WTC11 (cell line): ENCODE results near the gene TMEM259. TPM values are rescaled to one million over a fixed set of nuclear protein-coding genes. Genes with fewer than 3 reads are reported as not detected.

Source experiments
- ATAC-seq: fragments of 200-7000 bp; cut with Tn5 transposase; 2 replicates; pipeline ENCODE4 v1.10.0; 2021; ENCODE audit warnings: mild to moderate bottlenecking, moderate library complexity
- CTCF ChIA-PET: fragments of 300-600 bp; sonication (Branson Sonifier 250); formaldehyde crosslinking; loops from one replicate; lab custom pipeline; 2021; ENCODE audit warnings: antibody characterized with exemption; lab: Charles Lee
- POLR2A ChIA-PET: fragments of 350-600 bp; sonication (Branson Sonifier 250); formaldehyde crosslinking; loops from one replicate; lab custom pipeline; 2021; ENCODE audit warnings: antibody characterized with exemption; lab: Charles Lee
- DNase-seq: peaks from one replicate; pipeline ENCODE4 v3.0.0; 2021; ENCODE audit warnings: low spot score
- H3K27ac Mint-ChIP-seq: 2 replicates; pipeline ENCODE4 v1.8.0; 2021; ENCODE audit warnings: mixed read lengths
- H3K27me3 Mint-ChIP-seq: 2 replicates; pipeline ENCODE4 v1.8.0; 2021; ENCODE audit warnings: low read depth, mild to moderate bottlenecking, moderate library complexity, mixed read lengths
- H3K36me3 Mint-ChIP-seq: 2 replicates; pipeline ENCODE4 v1.8.0; 2021; ENCODE audit warnings: mixed read lengths
- H3K4me1 Mint-ChIP-seq: 2 replicates; pipeline ENCODE4 v1.8.0; 2022; ENCODE audit warnings: mixed read lengths
- H3K4me3 Mint-ChIP-seq: 2 replicates; pipeline ENCODE4 v1.8.0; 2021; ENCODE audit warnings: mild to moderate bottlenecking, moderate library complexity, mixed read lengths
- H3K9me3 Mint-ChIP-seq: 2 replicates; pipeline ENCODE4 v1.8.0; 2021; ENCODE audit warnings: mixed read lengths
- CREM ChIP-seq: sonication (generic); formaldehyde crosslinking; IDR thresholded peaks from 2 replicates; pipeline ENCODE4 v1.8.1; 2022; ENCODE audit warnings: mild to moderate bottlenecking, missing genetic modification reagents, moderate library complexity
- E2F5 ChIP-seq: sonication (generic); formaldehyde crosslinking; IDR thresholded peaks from 2 replicates; pipeline ENCODE4 v1.8.1; 2022; ENCODE audit warnings: mild to moderate bottlenecking, moderate library complexity, missing genetic modification reagents
- FOXK1 ChIP-seq: sonication (generic); formaldehyde crosslinking; IDR thresholded peaks from 2 replicates; pipeline ENCODE4 v1.8.0; 2022; ENCODE audit warnings: mild to moderate bottlenecking, moderate library complexity, missing genetic modification reagents
- KAT7 ChIP-seq: sonication (generic); formaldehyde crosslinking; IDR thresholded peaks from 2 replicates; pipeline ENCODE4 v1.8.1; 2023; ENCODE audit warnings: missing genetic modification reagents, mild to moderate bottlenecking, borderline replicate concordance
- NR1H2 ChIP-seq: sonication (generic); formaldehyde crosslinking; IDR thresholded peaks from 2 replicates; pipeline ENCODE4 v1.9.0; 2021; ENCODE audit warnings: mild to moderate bottlenecking, moderate library complexity, missing genetic modification reagents
- NR2C2 ChIP-seq: sonication (generic); formaldehyde crosslinking; IDR thresholded peaks from 2 replicates; pipeline ENCODE4 v1.8.0; 2022; ENCODE audit warnings: mild to moderate bottlenecking, missing genetic modification reagents
- PREB ChIP-seq: sonication (generic); formaldehyde crosslinking; IDR thresholded peaks from 2 replicates; pipeline ENCODE4 v1.8.1; 2022; ENCODE audit warnings: mild to moderate bottlenecking, missing genetic modification reagents, moderate library complexity, borderline replicate concordance
- RORB ChIP-seq: fragments of 250-450 bp; sonication (Bioruptor Pico); IDR thresholded peaks from 2 replicates; pipeline ENCODE4 v1.9.0; 2021; ENCODE audit warnings: mild to moderate bottlenecking
- STAT6 ChIP-seq: sonication (generic); formaldehyde crosslinking; conservative IDR thresholded peaks from 2 replicates; pipeline ENCODE4 v1.8.1; 2023; ENCODE audit warnings: mild to moderate bottlenecking, low read depth, missing genetic modification reagents, moderate library complexity
- ZNF138 ChIP-seq: sonication (generic); formaldehyde crosslinking; conservative IDR thresholded peaks from 2 replicates; pipeline ENCODE4 v1.8.1; 2022; ENCODE audit warnings: mild to moderate bottlenecking, moderate library complexity, missing genetic modification reagents
- ZNF396 ChIP-seq: fragments of 250-450 bp; sonication (Bioruptor Pico); IDR thresholded peaks from 2 replicates; pipeline ENCODE4 v1.8.0; 2021; ENCODE audit warnings: mild to moderate bottlenecking, moderate library complexity, borderline replicate concordance
- ZNF416 ChIP-seq: fragments of 250-450 bp; sonication (Bioruptor Pico); IDR thresholded peaks from 2 replicates; pipeline ENCODE4 v1.9.0; 2021; ENCODE audit warnings: mild to moderate bottlenecking, inconsistent platforms
- ZNF423 ChIP-seq: fragments of 250-450 bp; sonication (Bioruptor Pico); IDR thresholded peaks from 2 replicates; pipeline ENCODE4 v2.1.2; 2022; ENCODE audit warnings: mild to moderate bottlenecking, moderate library complexity
- ZNF532 ChIP-seq: fragments of 250-450 bp; sonication (Bioruptor Pico); IDR thresholded peaks from 2 replicates; pipeline ENCODE4 v1.9.0; 2021; ENCODE audit warnings: mild to moderate bottlenecking, borderline replicate concordance
- total RNA-seq: library from RNA; stranded (reverse); gene quantifications from 3 replicates; pipeline ENCODE4 v1.2.3, GENCODE V29; 2021
- TF ChIP-seq, protein P1 (sequence below): sonication (generic); formaldehyde crosslinking; IDR thresholded peaks from 2 replicates; pipeline ENCODE4 v1.8.1; 2022; ENCODE audit warnings: low read depth, missing genetic modification reagents, borderline replicate concordance
- TF ChIP-seq, protein P2 (sequence below): sonication (generic); formaldehyde crosslinking; IDR thresholded peaks from 2 replicates; pipeline ENCODE4 v1.8.1; 2023; ENCODE audit warnings: mild to moderate bottlenecking, moderate library complexity, missing genetic modification reagents
- TF ChIP-seq, protein P3 (sequence below): fragments of 250-450 bp; sonication (Bioruptor Pico); IDR thresholded peaks from 2 replicates; pipeline ENCODE4 v1.8.0; 2021; ENCODE audit warnings: mild to moderate bottlenecking
- TF ChIP-seq, protein P4 (sequence below): sonication (generic); formaldehyde crosslinking; IDR thresholded peaks from 2 replicates; pipeline ENCODE4 v1.8.0; 2022; ENCODE audit warnings: missing genetic modification reagents

The TMEM259 gene
- total RNA-seq, 1 experiment from 2014 or later, result 202 TPM

DNA sequence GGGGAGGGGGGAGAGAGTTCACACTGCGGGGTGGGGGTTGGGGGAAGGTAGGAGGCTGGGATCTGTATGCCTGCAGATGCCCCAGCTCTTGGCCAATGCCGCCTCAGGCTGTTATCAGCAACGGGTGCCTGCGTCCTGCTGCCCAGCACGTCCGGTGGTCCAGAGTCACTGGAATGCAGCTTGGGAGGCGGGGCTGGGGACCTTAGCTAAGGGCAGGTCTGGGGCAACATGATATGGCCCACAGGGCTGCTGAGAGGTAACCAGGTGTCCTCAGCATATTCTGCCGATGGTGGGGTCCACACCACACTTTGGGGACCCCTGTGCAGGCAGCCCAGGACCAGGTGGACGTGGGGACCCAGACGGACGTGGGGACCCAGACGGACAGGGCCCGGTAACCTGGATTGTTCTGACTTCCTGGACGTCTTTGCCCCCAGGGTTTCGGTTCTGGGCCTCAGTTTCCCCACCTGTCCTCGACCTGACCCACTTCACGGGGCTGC lies 45.4 kb upstream of the TMEM259 start (continued):
- TF ChIP-seq FOXK1 (CRISPR knock-in tag) (no peak), NR2C2 (CRISPR knock-in tag) (no peak), ZNF416 (CRISPR knock-in tag) (no peak), E2F5 (CRISPR knock-in tag) (no peak), CREM (no peak)
- TF ChIP-seq, protein P1, sequence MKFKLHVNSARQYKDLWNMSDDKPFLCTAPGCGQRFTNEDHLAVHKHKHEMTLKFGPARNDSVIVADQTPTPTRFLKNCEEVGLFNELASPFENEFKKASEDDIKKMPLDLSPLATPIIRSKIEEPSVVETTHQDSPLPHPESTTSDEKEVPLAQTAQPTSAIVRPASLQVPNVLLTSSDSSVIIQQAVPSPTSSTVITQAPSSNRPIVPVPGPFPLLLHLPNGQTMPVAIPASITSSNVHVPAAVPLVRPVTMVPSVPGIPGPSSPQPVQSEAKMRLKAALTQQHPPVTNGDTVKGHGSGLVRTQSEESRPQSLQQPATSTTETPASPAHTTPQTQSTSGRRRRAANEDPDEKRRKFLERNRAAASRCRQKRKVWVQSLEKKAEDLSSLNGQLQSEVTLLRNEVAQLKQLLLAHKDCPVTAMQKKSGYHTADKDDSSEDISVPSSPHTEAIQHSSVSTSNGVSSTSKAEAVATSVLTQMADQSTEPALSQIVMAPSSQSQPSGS (CRISPR knock-in tag), result no peak
- TF ChIP-seq, protein P2, sequence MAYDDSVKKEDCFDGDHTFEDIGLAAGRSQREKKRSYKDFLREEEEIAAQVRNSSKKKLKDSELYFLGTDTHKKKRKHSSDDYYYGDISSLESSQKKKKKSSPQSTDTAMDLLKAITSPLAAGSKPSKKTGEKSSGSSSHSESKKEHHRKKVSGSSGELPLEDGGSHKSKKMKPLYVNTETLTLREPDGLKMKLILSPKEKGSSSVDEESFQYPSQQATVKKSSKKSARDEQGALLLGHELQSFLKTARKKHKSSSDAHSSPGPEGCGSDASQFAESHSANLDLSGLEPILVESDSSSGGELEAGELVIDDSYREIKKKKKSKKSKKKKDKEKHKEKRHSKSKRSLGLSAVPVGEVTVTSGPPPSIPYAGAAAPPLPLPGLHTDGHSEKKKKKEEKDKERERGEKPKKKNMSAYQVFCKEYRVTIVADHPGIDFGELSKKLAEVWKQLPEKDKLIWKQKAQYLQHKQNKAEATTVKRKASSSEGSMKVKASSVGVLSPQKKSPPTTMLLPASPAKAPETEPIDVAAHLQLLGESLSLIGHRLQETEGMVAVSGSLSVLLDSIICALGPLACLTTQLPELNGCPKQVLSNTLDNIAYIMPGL, result no peak

GRCh38 chr19:1065606-1066109 lies 44.7 kb upstream of the TMEM259 start:
- peaks cover 17% of the 10 kb centered on the region for H3K4me1 Mint-ChIP-seq
- H3K27me3 Mint-ChIP-seq, result peaks cover 33% of the 10 kb centered on the region
- ATAC-seq (no peak), DNase-seq (no peak)
- CTCF ChIA-PET, result interaction anchor here (1.1 to 7.5 kb wide), 14 partner anchors 9 to 201 kb away, joined by 5 to 109 read pairs (median 14); partner anchors contain the start of genes ABCA7, CNN2 and GPX4
- H3K36me3 Mint-ChIP-seq, result no peaks in the 10 kb centered on the region
- POLR2A ChIA-PET, result interaction anchor here (1.2 to 3.0 kb wide), 4 partner anchors 17 to 36 kb away, joined by 3 to 14 read pairs (median 6); partner anchors contain the start of gene ABCA7
- H3K4me3 Mint-ChIP-seq, result peak overlapping the region; percentile 65
- no peaks in the 10 kb centered on the region for H3K9me3 Mint-ChIP-seq
- no peak overlapping the region for H3K27ac Mint-ChIP-seq
- TF ChIP-seq ZNF138 (CRISPR knock-in tag) (no peak), NR1H2 (CRISPR knock-in tag) (no peak), RORB (no peak), ZNF396 (no peak), PREB (CRISPR knock-in tag) (no peak), ZNF532 (CRISPR knock-in tag) (no peak), ZNF416 (CRISPR knock-in tag) (no peak), STAT6 (CRISPR knock-in tag) (no peak), ZNF423 (CRISPR knock-in tag) (no peak), KAT7 (no peak)
- TF ChIP-seq, protein P3, sequence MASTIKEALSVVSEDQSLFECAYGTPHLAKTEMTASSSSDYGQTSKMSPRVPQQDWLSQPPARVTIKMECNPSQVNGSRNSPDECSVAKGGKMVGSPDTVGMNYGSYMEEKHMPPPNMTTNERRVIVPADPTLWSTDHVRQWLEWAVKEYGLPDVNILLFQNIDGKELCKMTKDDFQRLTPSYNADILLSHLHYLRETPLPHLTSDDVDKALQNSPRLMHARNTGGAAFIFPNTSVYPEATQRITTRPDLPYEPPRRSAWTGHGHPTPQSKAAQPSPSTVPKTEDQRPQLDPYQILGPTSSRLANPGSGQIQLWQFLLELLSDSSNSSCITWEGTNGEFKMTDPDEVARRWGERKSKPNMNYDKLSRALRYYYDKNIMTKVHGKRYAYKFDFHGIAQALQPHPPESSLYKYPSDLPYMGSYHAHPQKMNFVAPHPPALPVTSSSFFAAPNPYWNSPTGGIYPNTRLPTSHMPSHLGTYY (CRISPR knock-in tag), result no peak
- TF ChIP-seq, protein P4, sequence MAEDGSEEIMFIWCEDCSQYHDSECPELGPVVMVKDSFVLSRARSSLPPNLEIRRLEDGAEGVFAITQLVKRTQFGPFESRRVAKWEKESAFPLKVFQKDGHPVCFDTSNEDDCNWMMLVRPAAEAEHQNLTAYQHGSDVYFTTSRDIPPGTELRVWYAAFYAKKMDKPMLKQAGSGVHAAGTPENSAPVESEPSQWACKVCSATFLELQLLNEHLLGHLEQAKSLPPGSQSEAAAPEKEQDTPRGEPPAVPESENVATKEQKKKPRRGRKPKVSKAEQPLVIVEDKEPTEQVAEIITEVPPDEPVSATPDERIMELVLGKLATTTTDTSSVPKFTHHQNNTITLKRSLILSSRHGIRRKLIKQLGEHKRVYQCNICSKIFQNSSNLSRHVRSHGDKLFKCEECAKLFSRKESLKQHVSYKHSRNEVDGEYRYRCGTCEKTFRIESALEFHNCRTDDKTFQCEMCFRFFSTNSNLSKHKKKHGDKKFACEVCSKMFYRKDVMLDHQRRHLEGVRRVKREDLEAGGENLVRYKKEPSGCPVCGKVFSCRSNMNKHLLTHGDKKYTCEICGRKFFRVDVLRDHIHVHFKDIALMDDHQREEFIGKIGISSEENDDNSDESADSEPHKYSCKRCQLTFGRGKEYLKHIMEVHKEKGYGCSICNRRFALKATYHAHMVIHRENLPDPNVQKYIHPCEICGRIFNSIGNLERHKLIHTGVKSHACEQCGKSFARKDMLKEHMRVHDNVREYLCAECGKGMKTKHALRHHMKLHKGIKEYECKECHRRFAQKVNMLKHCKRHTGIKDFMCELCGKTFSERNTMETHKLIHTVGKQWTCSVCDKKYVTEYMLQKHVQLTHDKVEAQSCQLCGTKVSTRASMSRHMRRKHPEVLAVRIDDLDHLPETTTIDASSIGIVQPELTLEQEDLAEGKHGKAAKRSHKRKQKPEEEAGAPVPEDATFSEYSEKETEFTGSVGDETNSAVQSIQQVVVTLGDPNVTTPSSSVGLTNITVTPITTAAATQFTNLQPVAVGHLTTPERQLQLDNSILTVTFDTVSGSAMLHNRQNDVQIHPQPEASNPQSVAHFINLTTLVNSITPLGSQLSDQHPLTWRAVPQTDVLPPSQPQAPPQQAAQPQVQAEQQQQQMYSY (CRISPR knock-in tag), result no peak
